Measurements from ENCODE around the gene RAMACL.

GRCh38 chr6:166589337-166589731 is 2.9 kb upstream of the RAMACL start:
- TF ChIP-seq POLR2AphosphoS5 (IDR thresholded peaks at IDR 0.05; ENCODE audit: low read depth, low read length): no peak
- TF ChIP-seq, protein P1, sequence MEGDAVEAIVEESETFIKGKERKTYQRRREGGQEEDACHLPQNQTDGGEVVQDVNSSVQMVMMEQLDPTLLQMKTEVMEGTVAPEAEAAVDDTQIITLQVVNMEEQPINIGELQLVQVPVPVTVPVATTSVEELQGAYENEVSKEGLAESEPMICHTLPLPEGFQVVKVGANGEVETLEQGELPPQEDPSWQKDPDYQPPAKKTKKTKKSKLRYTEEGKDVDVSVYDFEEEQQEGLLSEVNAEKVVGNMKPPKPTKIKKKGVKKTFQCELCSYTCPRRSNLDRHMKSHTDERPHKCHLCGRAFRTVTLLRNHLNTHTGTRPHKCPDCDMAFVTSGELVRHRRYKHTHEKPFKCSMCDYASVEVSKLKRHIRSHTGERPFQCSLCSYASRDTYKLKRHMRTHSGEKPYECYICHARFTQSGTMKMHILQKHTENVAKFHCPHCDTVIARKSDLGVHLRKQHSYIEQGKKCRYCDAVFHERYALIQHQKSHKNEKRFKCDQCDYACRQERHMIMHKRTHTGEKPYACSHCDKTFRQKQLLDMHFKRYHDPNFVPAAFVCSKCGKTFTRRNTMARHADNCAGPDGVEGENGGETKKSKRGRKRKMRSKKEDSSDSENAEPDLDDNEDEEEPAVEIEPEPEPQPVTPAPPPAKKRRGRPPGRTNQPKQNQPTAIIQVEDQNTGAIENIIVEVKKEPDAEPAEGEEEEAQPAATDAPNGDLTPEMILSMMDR (IDR thresholded peaks at IDR 0.05): no peak
